Testis (tissue), 3 donors: ENCODE results near the gene RMND1. TPM values are rescaled to one million over a fixed set of nuclear protein-coding genes. Genes with fewer than 3 reads are reported as not detected.

Experiments
- DNase-seq: peaks from one replicate; pipeline ENCODE4 v3.0.0-alpha.2; 2019
- H3K27ac ChIP-seq, 2 donors: fragments of 200-600 bp; sonication (generic); one replicate each; pipeline ENCODE4 v1.5.1; 2019
- H3K27me3 ChIP-seq: fragments of 200-600 bp; sonication (generic); one replicate; pipeline ENCODE4 v1.5.1; 2019
- H3K36me3 ChIP-seq: fragments of 200-600 bp; sonication (generic); one replicate; pipeline ENCODE4 v1.5.1; 2017; ENCODE audit warnings: low read depth; ENCODE audit errors: missing control alignments
- H3K4me1 ChIP-seq: fragments of 200-600 bp; sonication (generic); one replicate; pipeline ENCODE4 v1.5.1; 2019
- H3K4me3 ChIP-seq, 2 donors: fragments of 200-600 bp; sonication (generic); one replicate each; pipeline ENCODE4 v1.5.1; 2017 to 2019
- H3K9me3 ChIP-seq: fragments of 200-600 bp; sonication (generic); one replicate; pipeline ENCODE4 v1.5.1; 2017
- POLR2A ChIP-seq: fragments of 450-650 bp; IDR thresholded peaks from one replicate; pipeline ENCODE4 v1.6.1; 2017; ENCODE audit warnings: antibody characterized with exemption, mild to moderate bottlenecking, moderate library complexity
- WGBS, 2 donors: methylation state at CpG; one replicate each; pipeline ENCODE4 v1.1.5; 2018; 5-methylcytosine and 5-hydroxymethylcytosine counted together
- intact Hi-C: fragments of 100-400 bp; cut with DNase I; formaldehyde crosslinking; loops from one replicate; pipeline ENCODE4 v1.15.1; 2023; ENCODE audit warnings: low total_unique reads
- polyA plus RNA-seq: library from polyadenylated mRNA; stranded (reverse); fragments of 350-450 nt; fragmentation: Illumina TruSeq; extraction: RNeasy Lipid Tissue Mini Kit (QIAGEN cat#74804); gene quantifications from one replicate; pipeline ENCODE4 v1.2.3, GENCODE V29; 2014; ENCODE audit warnings: low read depth, low replicate concordance; ENCODE audit not compliant: insufficient read depth
- total RNA-seq, 2 donors: library from RNA; depleted of rRNA; stranded (reverse); fragments of >200 nt; gene quantifications; one replicate each; pipeline ENCODE4 v1.2.3, GENCODE V29; 2016
- TF ChIP-seq, protein P1 (sequence below), 3 experiments: fragments of 450-650 bp in 2 of 3; fragments of 200-600 bp in 1 of 3; sonication (generic) in 1 of 3; IDR thresholded peaks; one replicate each; pipeline ENCODE4 v1.5.1; 2016 to 2019; ENCODE audit warnings: antibody characterized with exemption in 3 of 3, mild to moderate bottlenecking in 2 of 3, moderate library complexity in 1 of 3

The RMND1 gene
- total and polyA plus RNA-seq, 3 donors from 2014 or later = 16.9 to 25.0 (median 23.8) TPM

DNA sequence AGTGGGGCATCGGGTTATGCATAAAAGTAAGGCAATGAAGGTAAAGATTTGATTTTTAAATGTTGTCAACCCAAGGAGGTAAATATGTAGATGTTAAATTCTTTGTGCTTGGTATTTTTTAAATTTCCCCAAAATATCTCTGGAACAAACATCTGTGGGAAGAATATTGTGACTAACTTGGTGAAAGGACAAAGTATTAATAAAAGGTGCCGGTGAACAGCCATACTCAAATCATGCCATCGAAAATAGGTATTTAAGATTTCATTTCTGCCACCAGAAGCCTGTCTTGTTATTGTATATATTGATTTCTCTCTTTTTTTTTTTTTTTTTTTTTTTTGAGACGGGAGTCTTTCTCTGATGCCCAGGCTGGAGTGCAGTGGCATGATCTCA lies 48.0 kb downstream of the RMND1 start:
- Histone ChIP-seq H3K36me3 (no peaks in the 10 kb centered on the region), H3K4me3 (no peak overlapping the region), H3K27me3 (no peaks in the 10 kb centered on the region), H3K9me3 (no peaks in the 10 kb centered on the region), H3K4me1 (peaks cover 8% of the 10 kb centered on the region), H3K27ac (no peak overlapping the region)
- DNase-seq = no peak
- intact Hi-C loops = no loop called here
- TF ChIP-seq POLR2A = no peak
- TF ChIP-seq, protein P1, sequence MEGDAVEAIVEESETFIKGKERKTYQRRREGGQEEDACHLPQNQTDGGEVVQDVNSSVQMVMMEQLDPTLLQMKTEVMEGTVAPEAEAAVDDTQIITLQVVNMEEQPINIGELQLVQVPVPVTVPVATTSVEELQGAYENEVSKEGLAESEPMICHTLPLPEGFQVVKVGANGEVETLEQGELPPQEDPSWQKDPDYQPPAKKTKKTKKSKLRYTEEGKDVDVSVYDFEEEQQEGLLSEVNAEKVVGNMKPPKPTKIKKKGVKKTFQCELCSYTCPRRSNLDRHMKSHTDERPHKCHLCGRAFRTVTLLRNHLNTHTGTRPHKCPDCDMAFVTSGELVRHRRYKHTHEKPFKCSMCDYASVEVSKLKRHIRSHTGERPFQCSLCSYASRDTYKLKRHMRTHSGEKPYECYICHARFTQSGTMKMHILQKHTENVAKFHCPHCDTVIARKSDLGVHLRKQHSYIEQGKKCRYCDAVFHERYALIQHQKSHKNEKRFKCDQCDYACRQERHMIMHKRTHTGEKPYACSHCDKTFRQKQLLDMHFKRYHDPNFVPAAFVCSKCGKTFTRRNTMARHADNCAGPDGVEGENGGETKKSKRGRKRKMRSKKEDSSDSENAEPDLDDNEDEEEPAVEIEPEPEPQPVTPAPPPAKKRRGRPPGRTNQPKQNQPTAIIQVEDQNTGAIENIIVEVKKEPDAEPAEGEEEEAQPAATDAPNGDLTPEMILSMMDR (IDR thresholded peaks at IDR 0.05) = no peak
- 81 to 87% methylated on average over 4 of the region's 4 CpGs for WGBS, 2 donors

GRCh38 chr6:151402228-151402627 lies 49.7 kb downstream of the RMND1 start:
- Histone ChIP-seq H3K4me1 (peaks cover 8% of the 10 kb centered on the region), H3K36me3 (no peaks in the 10 kb centered on the region), H3K9me3 (no peaks in the 10 kb centered on the region), H3K27me3 (no peaks in the 10 kb centered on the region), H3K4me3 (no peak overlapping the region), H3K27ac (no peak overlapping the region)
- no peak for DNase-seq
- TF ChIP-seq, protein P1 (IDR thresholded peaks at IDR 0.05) = no peak
- TF ChIP-seq POLR2A = no peak
- intact Hi-C loops = no loop called here
- 83 to 90% methylated on average over 1 of the region's 1 CpG for WGBS, 2 donors

DNA sequence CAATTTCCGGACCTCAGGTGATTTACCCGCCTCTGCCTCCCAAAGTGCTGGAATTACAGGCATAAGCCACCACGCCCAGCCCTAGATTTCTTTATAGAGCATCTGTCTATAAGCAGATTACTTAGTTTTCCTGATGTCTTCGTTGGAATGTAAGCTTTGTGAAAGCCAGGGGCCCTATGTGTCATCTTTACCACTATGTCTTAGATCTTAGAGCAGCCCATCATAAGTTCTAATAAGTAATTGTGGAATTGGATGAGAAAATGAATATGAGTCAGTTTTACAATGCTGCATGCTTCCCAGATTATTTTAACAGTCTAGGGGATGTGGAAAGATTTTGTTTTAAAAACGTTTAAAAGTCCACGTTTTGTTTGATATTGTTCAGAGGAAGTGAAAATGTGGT lies 51.5 kb downstream of the RMND1 start:
- Histone ChIP-seq H3K4me3 (no peak overlapping the region), H3K9me3 (no peaks in the 10 kb centered on the region), H3K27me3 (no peaks in the 10 kb centered on the region), H3K4me1 (peaks cover 11% of the 10 kb centered on the region), H3K27ac (no peak overlapping the region), H3K36me3 (no peaks in the 10 kb centered on the region)
- no peak for TF ChIP-seq POLR2A
- TF ChIP-seq, protein P1 (IDR thresholded peaks at IDR 0.05) = no peak
- 54 to 67% methylated on average over 6 of the region's 6 CpGs for WGBS, 2 donors
- intact Hi-C loops = no loop called here
- DNase-seq = no peak

GRCh38 chr6:151399679-151400078 lies 52.2 kb downstream of the RMND1 start:
- Histone ChIP-seq H3K27ac (no peak overlapping the region), H3K27me3 (no peaks in the 10 kb centered on the region), H3K4me3 (no peak overlapping the region), H3K36me3 (no peaks in the 10 kb centered on the region), H3K4me1 (peaks cover 17% of the 10 kb centered on the region), H3K9me3 (no peaks in the 10 kb centered on the region)
- no peak for DNase-seq
- WGBS, 2 donors = 77 to 82% methylated on average over 3 of the region's 3 CpGs
- TF ChIP-seq, protein P1 (IDR thresholded peaks at IDR 0.05) = no peak
- TF ChIP-seq POLR2A = no peak
- intact Hi-C loops = no loop called here

DNA sequence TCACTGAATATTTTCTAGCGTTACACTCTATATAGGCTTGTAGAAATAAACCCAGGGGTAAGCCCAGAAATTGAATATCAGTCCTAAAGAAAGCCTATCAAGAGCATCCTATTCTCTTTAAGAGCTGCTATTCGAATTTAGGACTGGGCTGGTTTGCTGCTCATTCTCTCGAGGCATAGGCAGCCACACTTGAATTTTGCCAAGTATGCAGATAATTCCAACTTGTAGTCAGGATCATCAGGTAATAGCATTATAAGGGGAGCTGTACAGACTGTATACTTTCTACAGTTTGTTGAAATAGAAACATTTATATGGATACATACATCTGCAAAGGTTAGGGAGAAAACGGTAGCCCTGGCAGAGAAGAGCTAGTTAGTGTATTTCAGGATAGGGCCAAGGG lies 58.5 kb downstream of the RMND1 start:
- H3K27ac ChIP-seq = no peak overlapping the region
- WGBS, 2 donors = 40 to 43% methylated on average over 4 of the region's 4 CpGs

More for the DNA sequence above, 58.5 kb downstream of the RMND1 start:
- H3K9me3 ChIP-seq = no peaks in the 10 kb centered on the region
- no peak for DNase-seq
- peaks cover 45% of the 10 kb centered on the region for H3K4me1 ChIP-seq
- no peaks in the 10 kb centered on the region for H3K36me3 ChIP-seq
- intact Hi-C loops = no loop called here
- H3K4me3 ChIP-seq = no peak overlapping the region
- no peaks in the 10 kb centered on the region for H3K27me3 ChIP-seq
- TF ChIP-seq, protein P1 (IDR thresholded peaks at IDR 0.05) = no peak
- TF ChIP-seq POLR2A = no peak
